Activated T-helper 2 cell treated with anti-CD3 and anti-CD28 coated beads, Interferon-gamma antibody, Interleukin-2, Interleukin-4, amounts not matched to agents 10 μg/mL and 5 μg/mL and 100 μg/mL, durations not matched to agents 14 hours and 24 hours and 36 hours (primary cell): ENCODE results near the gene ALDH1L2. TPM values are rescaled to one million over a fixed set of nuclear protein-coding genes. Genes with fewer than 3 reads are reported as not detected.

Experiments used
- DNase-seq: peaks from one replicate; pipeline ENCODE4 v3.0.0; 2021; ENCODE audit warnings: low spot score
- H3K27ac Mint-ChIP-seq: one replicate; pipeline ENCODE4 v1.8.0; 2021; ENCODE audit warnings: mixed read lengths
- H3K27me3 Mint-ChIP-seq: one replicate; pipeline ENCODE4 v1.8.0; 2021; ENCODE audit warnings: low read depth, mixed read lengths
- H3K36me3 Mint-ChIP-seq: one replicate; pipeline ENCODE4 v1.8.0; 2021; ENCODE audit warnings: low read depth, mixed read lengths
- H3K4me1 Mint-ChIP-seq: one replicate; pipeline ENCODE4 v1.8.0; 2021; ENCODE audit warnings: low read depth, mixed read lengths
- H3K4me3 Mint-ChIP-seq: one replicate; pipeline ENCODE4 v1.8.0; 2021; ENCODE audit warnings: low read depth, mild to moderate bottlenecking, moderate library complexity, mixed read lengths
- H3K9me3 Mint-ChIP-seq: one replicate; pipeline ENCODE4 v1.8.0; 2021; ENCODE audit warnings: mixed read lengths
- intact Hi-C: fragments of 100-400 bp; cut with micrococcal nuclease; formaldehyde crosslinking; loops from one replicate; pipeline ENCODE4 v1.15.1; 2023
- total RNA-seq: library from RNA; stranded (reverse); gene quantifications from 2 replicates; pipeline ENCODE4 v1.2.3, GENCODE V29; 2022

Gene ALDH1L2
- total RNA-seq, 1 donor from 2014 or later: 1.4 TPM

DNA sequence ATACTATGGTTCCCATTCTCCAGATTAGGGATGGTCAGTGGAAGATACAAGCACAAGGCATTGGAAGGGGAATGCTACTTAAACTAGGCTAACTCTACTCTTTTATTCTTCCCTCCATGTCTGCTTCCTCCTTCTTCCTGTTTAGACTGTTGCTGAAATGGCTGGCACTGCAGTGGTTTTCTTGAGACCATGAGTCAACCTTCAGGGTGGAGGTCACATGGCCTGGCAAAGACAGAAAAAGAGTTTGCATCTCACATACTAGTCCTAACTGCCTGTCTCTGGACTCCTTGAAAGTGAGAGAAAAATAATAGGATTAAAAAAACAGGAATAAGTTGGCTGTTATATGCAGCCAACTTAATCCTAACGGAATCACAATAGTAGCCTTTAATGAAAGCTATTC lies 37.0 kb downstream of the ALDH1L2 start:
- Mint-ChIP-seq H3K4me3 (no peak overlapping the region), H3K27ac (no peak overlapping the region), H3K9me3 (no peaks in the 10 kb centered on the region), H3K36me3 (no peaks in the 10 kb centered on the region), H3K4me1 (no peaks in the 10 kb centered on the region), H3K27me3 (no peaks in the 10 kb centered on the region)
- no peak for DNase-seq
- intact Hi-C loops: no loop called here

DNA sequence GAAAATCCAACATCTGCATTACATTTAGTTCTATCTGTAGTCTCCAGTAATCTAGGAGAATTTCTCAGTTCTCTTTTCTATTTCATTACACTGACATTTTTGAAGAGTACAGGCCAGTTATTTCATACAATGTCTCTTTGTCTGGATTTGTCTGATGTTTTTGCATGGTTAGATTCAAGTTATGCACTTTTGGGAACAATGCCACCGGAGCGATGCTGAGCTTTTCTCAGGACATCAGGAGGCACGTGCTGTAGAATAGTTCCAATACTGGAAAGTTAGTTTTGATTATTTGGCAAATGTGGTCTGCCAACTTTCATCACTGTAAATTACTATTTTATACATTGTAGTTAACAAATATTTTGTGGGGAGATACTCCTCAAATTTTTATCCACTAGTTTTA lies 43.1 kb downstream of the ALDH1L2 start:
- Mint-ChIP-seq H3K36me3 (no peaks in the 10 kb centered on the region), H3K4me3 (no peak overlapping the region), H3K4me1 (peaks cover 18% of the 10 kb centered on the region), H3K27me3 (no peaks in the 10 kb centered on the region), H3K27ac (no peak overlapping the region), H3K9me3 (no peaks in the 10 kb centered on the region)
- intact Hi-C loops: no loop called here
- no peak for DNase-seq

- no peak overlapping the region for H3K27ac Mint-ChIP-seq
- no peaks in the 10 kb centered on the region for H3K9me3 Mint-ChIP-seq
- H3K27me3 Mint-ChIP-seq: no peaks in the 10 kb centered on the region
- intact Hi-C loops: no loop called here
- H3K4me1 Mint-ChIP-seq: peaks cover 18% of the 10 kb centered on the region
- H3K36me3 Mint-ChIP-seq: no peaks in the 10 kb centered on the region
- no peak for DNase-seq
- no peak overlapping the region for H3K4me3 Mint-ChIP-seq
These were observed 43.8 kb downstream of the ALDH1L2 start for GRCh38 chr12:105040476-105040875.

DNA sequence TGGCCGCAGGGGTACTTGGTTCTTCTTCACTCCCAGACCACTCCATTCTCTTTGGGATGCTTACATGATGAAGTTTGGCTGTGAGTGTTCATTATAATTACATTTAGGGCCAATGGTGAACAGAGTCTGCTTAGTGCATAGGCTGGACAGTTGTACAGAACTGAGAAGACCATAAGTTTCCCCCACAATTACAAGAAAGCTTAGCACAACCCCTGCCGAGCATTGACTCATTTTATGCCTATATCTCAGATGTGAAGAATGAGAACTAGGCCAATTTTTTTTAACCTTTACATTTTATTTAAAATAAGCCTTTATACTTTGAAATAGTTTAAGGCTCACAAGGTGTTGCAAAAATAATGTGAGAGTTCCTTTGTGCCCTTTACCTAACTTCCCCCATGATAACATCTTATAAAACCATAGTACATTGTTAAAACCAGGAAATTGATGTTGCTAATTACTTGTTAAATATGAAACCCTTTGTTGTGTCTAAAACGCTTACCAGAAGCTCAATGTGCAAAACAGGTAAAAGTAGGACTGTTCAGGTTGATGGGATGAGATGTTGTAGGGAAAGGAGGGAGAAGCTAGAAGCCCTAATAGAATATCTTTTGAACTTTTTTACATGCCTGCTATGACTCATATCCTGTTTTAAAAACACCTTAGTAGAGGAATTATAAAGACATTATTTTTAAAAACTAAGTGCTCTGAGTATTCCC lies 47.2 kb downstream of the ALDH1L2 start:
- Mint-ChIP-seq H3K4me1 (peaks cover 37% of the 10 kb centered on the region), H3K27me3 (no peaks in the 10 kb centered on the region), H3K27ac (peak overlapping the region; percentile 84), H3K36me3 (peaks cover 9% of the 10 kb centered on the region), H3K9me3 (no peaks in the 10 kb centered on the region), H3K4me3 (no peak overlapping the region)
- intact Hi-C loops: no loop called here
- no peak for DNase-seq

GRCh38 chr12:105033851-105034250 lies 50.4 kb downstream of the ALDH1L2 start:
- H3K4me1 Mint-ChIP-seq: peaks cover 45% of the 10 kb centered on the region
- H3K9me3 Mint-ChIP-seq: no peaks in the 10 kb centered on the region
- H3K27ac Mint-ChIP-seq: peak overlapping the region; percentile 57
- DNase-seq: no peak
- no peaks in the 10 kb centered on the region for H3K27me3 Mint-ChIP-seq
- intact Hi-C loops: loop anchor here (5.0 kb wide), 2 partner anchors 47 to 102 kb away; partner anchors contain the start of gene NOPCHAP1
- no peak overlapping the region for H3K4me3 Mint-ChIP-seq
- peaks cover 15% of the 10 kb centered on the region for H3K36me3 Mint-ChIP-seq

GRCh38 chr12:105032703-105033357 lies 51.4 kb downstream of the ALDH1L2 start:
- Mint-ChIP-seq H3K27ac (no peak overlapping the region), H3K36me3 (peaks cover 15% of the 10 kb centered on the region), H3K4me1 (peaks cover 41% of the 10 kb centered on the region)

DNA sequence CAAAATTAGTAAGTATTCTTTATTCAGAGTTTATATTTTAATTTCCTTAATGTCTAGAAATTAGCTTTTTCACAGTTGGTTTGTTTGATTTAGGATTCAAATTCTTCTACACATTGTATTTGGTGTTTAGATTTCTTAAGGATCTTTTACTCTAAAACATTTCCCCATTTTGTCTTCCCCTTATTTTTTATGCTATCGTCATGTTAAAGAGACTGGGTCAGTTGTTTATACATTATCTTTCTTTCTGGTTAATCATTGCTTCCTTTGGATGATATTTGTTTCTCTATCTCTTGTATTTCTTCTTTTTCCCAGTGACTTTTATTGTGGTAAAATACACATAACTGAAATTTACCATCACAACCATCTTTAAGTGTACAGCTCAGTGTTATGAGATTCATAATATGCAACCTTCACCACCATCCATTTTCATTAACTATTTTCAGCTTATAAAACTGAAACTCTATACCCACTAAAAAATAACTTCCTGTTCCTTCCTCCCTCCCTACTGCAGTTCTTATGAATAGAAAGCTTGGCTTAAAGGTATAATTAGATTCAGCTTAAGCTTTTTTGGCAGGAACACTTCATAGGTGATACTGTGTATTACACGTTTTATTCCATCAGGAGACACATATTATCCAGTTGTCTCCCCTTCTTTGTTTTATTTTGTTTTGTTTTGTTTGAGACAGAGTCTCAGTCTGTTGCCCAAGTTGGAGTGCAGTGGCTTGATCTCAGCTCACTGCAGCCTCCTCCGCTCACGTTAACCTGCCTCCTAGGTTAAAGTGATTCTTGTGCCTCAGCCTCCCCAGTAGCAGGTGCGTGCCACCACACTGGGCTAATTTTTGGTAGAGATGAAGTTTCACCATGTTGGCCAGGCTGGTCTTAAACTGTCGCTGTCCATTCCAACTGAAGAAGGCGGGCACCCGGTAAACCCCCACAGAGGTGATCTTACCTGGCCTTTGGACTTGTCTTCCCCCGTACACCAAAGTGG lies 53.1 kb downstream of the ALDH1L2 start:
- no peaks in the 10 kb centered on the region for H3K9me3 Mint-ChIP-seq
- intact Hi-C loops: loop anchor here (5.0 kb wide), 2 partner anchors 44 to 99 kb away; partner anchors contain the start of gene NOPCHAP1

More at GRCh38 chr12:105032703-105033357, 51.4 kb downstream of the ALDH1L2 start:
- DNase-seq: no peak
- Mint-ChIP-seq H3K9me3 (no peaks in the 10 kb centered on the region), H3K27me3 (no peaks in the 10 kb centered on the region), H3K4me3 (no peak overlapping the region)
- intact Hi-C loops: loop anchor here (5.0 kb wide), 2 partner anchors 46 to 101 kb away; partner anchors contain the start of gene NOPCHAP1

GRCh38 chr12:105026411-105026810 lies 57.8 kb downstream of the ALDH1L2 start:
- Mint-ChIP-seq H3K27me3 (no peaks in the 10 kb centered on the region), H3K4me1 (peaks cover 7% of the 10 kb centered on the region), H3K27ac (no peak overlapping the region), H3K9me3 (no peaks in the 10 kb centered on the region), H3K4me3 (no peak overlapping the region), H3K36me3 (peaks cover 6% of the 10 kb centered on the region)
- intact Hi-C loops: no loop called here
- DNase-seq: no peak

More for the DNA sequence above, 53.1 kb downstream of the ALDH1L2 start:
- Mint-ChIP-seq H3K36me3 (peaks cover 18% of the 10 kb centered on the region), H3K4me3 (no peak overlapping the region), H3K27ac (peak overlapping the region; percentile 13), H3K4me1 (peaks cover 30% of the 10 kb centered on the region), H3K27me3 (no peaks in the 10 kb centered on the region)
- no peak for DNase-seq

- Mint-ChIP-seq H3K4me3 (no peak overlapping the region), H3K27ac (no peak overlapping the region), H3K36me3 (peaks cover 4% of the 10 kb centered on the region), H3K4me1 (peaks cover 2% of the 10 kb centered on the region), H3K9me3 (no peaks in the 10 kb centered on the region), H3K27me3 (no peaks in the 10 kb centered on the region)
- no peak for DNase-seq
- intact Hi-C loops: no loop called here
These were observed 58.4 kb downstream of the ALDH1L2 start for GRCh38 chr12:105025890-105026289.

DNA sequence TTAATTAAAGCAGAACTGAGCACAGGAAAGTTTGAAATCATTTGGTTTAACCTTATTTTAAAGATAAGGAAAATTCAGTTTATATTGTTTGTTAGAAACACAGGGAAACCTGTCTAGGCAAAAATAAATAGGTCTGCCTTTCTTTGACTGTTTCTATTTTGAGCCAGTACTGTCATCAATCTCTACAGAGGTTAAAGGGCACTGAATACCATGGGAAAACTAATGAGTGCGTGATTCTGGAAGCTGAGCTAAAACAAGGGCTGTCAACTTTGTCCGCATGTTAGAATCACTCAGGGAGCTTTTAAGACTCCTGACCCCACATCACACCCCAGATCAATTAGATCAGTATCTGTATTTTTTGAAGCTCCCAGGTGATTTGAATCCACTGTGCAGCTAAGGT lies 59.3 kb downstream of the ALDH1L2 start:
- H3K9me3 Mint-ChIP-seq: no peaks in the 10 kb centered on the region
- peaks cover 3% of the 10 kb centered on the region for H3K36me3 Mint-ChIP-seq
- intact Hi-C loops: no loop called here
- no peak overlapping the region for H3K4me3 Mint-ChIP-seq
- no peaks in the 10 kb centered on the region for H3K4me1 Mint-ChIP-seq
- DNase-seq: no peak
- no peaks in the 10 kb centered on the region for H3K27me3 Mint-ChIP-seq
- no peak overlapping the region for H3K27ac Mint-ChIP-seq

DNA sequence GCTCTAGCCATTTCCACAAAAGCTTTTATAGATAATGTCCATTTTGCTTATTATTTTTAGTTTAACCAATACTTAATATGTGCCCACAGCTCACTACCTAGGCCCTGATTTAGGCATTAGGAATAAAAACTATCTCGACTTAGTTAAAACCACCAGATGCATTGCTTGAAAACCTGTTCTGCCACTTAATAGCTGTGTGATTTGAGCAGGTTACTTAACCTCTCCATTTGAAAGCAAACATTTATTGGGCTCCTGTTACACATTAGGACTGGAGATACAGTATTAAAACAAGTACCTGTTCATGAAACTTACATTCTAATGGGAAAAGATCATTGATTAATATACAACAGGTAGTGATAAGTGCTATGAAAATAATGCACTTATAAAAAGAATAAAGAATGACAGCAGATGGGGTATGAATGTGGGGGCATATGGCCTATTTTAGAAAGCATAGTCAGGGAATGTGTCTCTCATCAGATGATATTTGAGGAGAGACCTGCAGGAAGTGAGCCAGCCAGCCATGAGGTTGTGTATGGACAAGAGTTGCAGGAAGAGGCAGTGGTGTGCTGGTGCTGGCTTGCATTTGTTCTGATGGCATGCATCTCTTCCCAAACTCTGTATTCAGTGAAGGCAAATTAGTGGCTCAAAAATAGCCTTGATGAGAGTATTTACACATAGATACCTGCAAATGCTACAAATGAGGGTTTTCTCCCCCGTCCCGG lies 63.9 kb downstream of the ALDH1L2 start:
- no peaks in the 10 kb centered on the region for H3K9me3 Mint-ChIP-seq
- no peaks in the 10 kb centered on the region for H3K27me3 Mint-ChIP-seq
- intact Hi-C loops: no loop called here
- peaks cover 10% of the 10 kb centered on the region for H3K36me3 Mint-ChIP-seq
- H3K4me1 Mint-ChIP-seq: no peaks in the 10 kb centered on the region
- DNase-seq: no peak
- H3K27ac Mint-ChIP-seq: no peak overlapping the region
- H3K4me3 Mint-ChIP-seq: no peak overlapping the region

DNA sequence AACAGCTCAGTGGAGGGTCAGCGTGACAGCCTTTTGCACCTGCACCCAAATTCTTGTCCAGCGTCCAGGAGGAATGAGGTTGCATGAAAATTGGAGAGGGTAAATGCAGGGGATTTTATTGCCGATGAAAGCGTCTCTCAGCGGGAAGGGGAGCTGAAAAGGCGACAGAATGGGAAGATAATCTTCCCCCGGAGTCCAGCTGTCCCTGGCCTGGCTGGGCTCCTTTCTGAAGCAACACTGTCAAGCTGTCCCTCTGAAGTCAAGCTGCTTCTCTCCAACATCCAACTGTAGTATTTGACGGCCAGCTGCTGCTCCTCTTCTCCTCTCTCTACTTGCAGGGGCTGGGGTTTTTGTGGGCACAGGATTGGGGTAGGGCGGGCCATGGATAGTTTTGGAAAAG lies 65.5 kb downstream of the ALDH1L2 start:
- H3K27ac Mint-ChIP-seq: no peak overlapping the region
- intact Hi-C loops: no loop called here
- no peak overlapping the region for H3K4me3 Mint-ChIP-seq
- H3K4me1 Mint-ChIP-seq: peaks cover 4% of the 10 kb centered on the region
- peaks cover 16% of the 10 kb centered on the region for H3K36me3 Mint-ChIP-seq
- H3K9me3 Mint-ChIP-seq: no peaks in the 10 kb centered on the region
- no peaks in the 10 kb centered on the region for H3K27me3 Mint-ChIP-seq
- no peak for DNase-seq
